K562 (cell line): ENCODE measurements around the gene PRICKLE2. TPM values are rescaled to one million over a fixed set of nuclear protein-coding genes. Genes with fewer than 3 reads are reported as not detected.

Experiments used
- ATAC-seq: fragments of 200-7000 bp; cut with Tn5 transposase; 3 replicates; pipeline ENCODE4 v1.9.1; 2020; ENCODE audit warnings: moderate library complexity
- BruUV-seq: library from RNA; stranded (reverse); fragments of 400-500 nt; replicated peaks from 2 replicates; lab custom pipeline; 2021; lab: Mats Ljungman, UMichigan
- CTCF ChIA-PET: fragments of 300-600 bp; formaldehyde crosslinking; extraction: SDS; loops from one replicate; lab custom pipeline; 2021; ENCODE audit warnings: low intra/inter-chr PET ratio; lab: Yijun Ruan, JAX
- POLR2A ChIA-PET: fragments of 300-600, 350-650 bp; sonication (Branson Sonifier 250); formaldehyde crosslinking; extraction: SDS; loops from one replicate; lab custom pipeline; 2021; ENCODE audit warnings: antibody characterized with exemption, inconsistent platforms; lab: Yijun Ruan, JAX
- DNase-seq, 4 experiments: peaks; one replicate each; pipeline versions ENCODE4 v3.0.0 to v3.0.0-alpha.2; 2011 to 2018; ENCODE audit warnings: low spot score in 3 of 4, mixed read lengths in 3 of 4; ENCODE audit errors: extremely low read depth in 1 of 4
- FAIRE-seq: peaks from 2 replicates; lab custom pipeline; 2011; peaks lifted over from hg19 to GRCh38; lab: Jason Lieb, UNC
- H2AFZ ChIP-seq: 2 replicates; pipeline ENCODE4 v1.6.0; 2011; ENCODE audit warnings: low read depth, low read length, control low read depth, inconsistent platforms
- H3K27ac ChIP-seq: fragments of 200-600 bp; 3 replicates; pipeline ENCODE4 v1.8.0; 2011; ENCODE audit warnings: low read depth, mild to moderate bottlenecking, control low read depth, inconsistent platforms, low read length, moderate library complexity, mixed read lengths; ENCODE audit errors: extremely low read depth
- H3K27me3 ChIP-seq, 2 experiments: fragments of 300-600 bp in 1 of 2; 2 replicates in 1 of 2; 3 replicates in 1 of 2; pipeline versions ENCODE4 v1.6.0 to v1.8.0; 2011; ENCODE audit warnings: inconsistent platforms in 2 of 2, low read length in 2 of 2, mild to moderate bottlenecking in 1 of 2, mixed read lengths in 1 of 2, moderate library complexity in 1 of 2; ENCODE audit not compliant: control insufficient read depth in 2 of 2, insufficient read depth in 2 of 2
- H3K36me3 ChIP-seq: fragments of 300-600 bp; 3 replicates; pipeline ENCODE4 v1.8.0; 2011; ENCODE audit warnings: mild to moderate bottlenecking, low read length, inconsistent platforms; ENCODE audit not compliant: control insufficient read depth, insufficient read depth
- H3K4me1 ChIP-seq, 2 experiments: fragments of 200-600 bp in 1 of 2; replicated peaks in 1 of 2; 2 replicates in 1 of 2; 3 replicates in 1 of 2; pipeline versions ENCODE4 v1.5.1 to v1.8.0; 2011; ENCODE audit warnings: inconsistent platforms in 2 of 2, low read length in 2 of 2, mild to moderate bottlenecking in 1 of 2, mixed read lengths in 1 of 2, moderate library complexity in 1 of 2; ENCODE audit not compliant: control insufficient read depth in 2 of 2, insufficient read depth in 2 of 2
- H3K4me2 ChIP-seq: 2 replicates; pipeline ENCODE4 v1.6.1; 2011; ENCODE audit warnings: low read length, control low read depth, inconsistent platforms, mixed read lengths; ENCODE audit not compliant: insufficient read depth
- H3K4me3 ChIP-seq: fragments of 200-600 bp; sonication (generic), shearing (Covaris generic); 2 replicates; pipeline ENCODE4 v1.5.1; 2016; ENCODE audit warnings: control low read depth, inconsistent platforms
- H3K79me2 ChIP-seq: fragments of 200-600 bp; 3 replicates; pipeline ENCODE4 v1.8.0; 2011; ENCODE audit warnings: low read length, inconsistent platforms; ENCODE audit not compliant: control insufficient read depth, insufficient read depth
- H3K9ac ChIP-seq, 2 experiments: 2 replicates each; pipeline versions ENCODE4 v1.6.0 to v1.6.1; 2011; ENCODE audit warnings: low read depth in 2 of 2, low read length in 2 of 2, control low read depth in 1 of 2, inconsistent platforms in 1 of 2, mild to moderate bottlenecking in 1 of 2, mixed read lengths in 1 of 2; ENCODE audit not compliant: insufficient read depth in 1 of 2
- H3K9me1 ChIP-seq: one replicate; pipeline ENCODE4 v1.6.0; 2011; ENCODE audit warnings: inconsistent platforms, mild to moderate bottlenecking, low read length, moderate library complexity; ENCODE audit not compliant: control insufficient read depth, insufficient read depth
- H3K9me3 ChIP-seq: replicated peaks from 2 replicates; pipeline ENCODE4 v1.5.1; 2011; ENCODE audit warnings: low read depth, low read length, inconsistent platforms; ENCODE audit not compliant: control insufficient read depth, insufficient read depth
- H4K20me1 ChIP-seq: replicated peaks from 2 replicates; pipeline ENCODE4 v1.6.1; 2011; ENCODE audit warnings: low read length, inconsistent platforms, mixed read lengths; ENCODE audit not compliant: control insufficient read depth, insufficient read depth
- NR2C2 ChIP-seq, 2 experiments: fragments of 200-800 bp in 1 of 2; sonication (Bioruptor generic) in 1 of 2; sonication (generic) in 1 of 2; formaldehyde crosslinking in 1 of 2; IDR thresholded peaks; 2 replicates each; pipeline versions ENCODE4 v1.6.1 to v1.8.0; 2016 to 2022; ENCODE audit warnings: mild to moderate bottlenecking in 1 of 2, missing compliant biosample characterization in 1 of 2, missing genetic modification characterization in 1 of 2, missing genetic modification reagents in 1 of 2
- PHB2 ChIP-seq: fragments of 450-650 bp; IDR thresholded peaks from 2 replicates; pipeline ENCODE4 v1.6.1; 2017; ENCODE audit warnings: low read depth
- POU5F1 ChIP-seq: fragments of 150-350 bp; IDR thresholded peaks from 2 replicates; pipeline ENCODE4 v1.6.1; 2014; ENCODE audit warnings: borderline replicate concordance, low read length, low read depth, mild to moderate bottlenecking; ENCODE audit not compliant: partially characterized antibody
- SIN3A ChIP-seq, 2 experiments: fragments of 150-350 bp in 1 of 2; IDR thresholded peaks; 2 replicates each; pipeline ENCODE4 v1.6.1; 2011 to 2016; ENCODE audit warnings: borderline replicate concordance in 2 of 2, low read depth in 2 of 2, low read length in 2 of 2, mild to moderate bottlenecking in 2 of 2, moderate library complexity in 2 of 2; ENCODE audit not compliant: control insufficient read depth in 1 of 2
- ZBTB11 ChIP-seq, 3 experiments: fragments of 200-800 bp in 1 of 3; fragments of 250-450 bp in 1 of 3; fragments of 450-650 bp in 1 of 3; sonication (Bioruptor Pico) in 1 of 3; sonication (Bioruptor generic) in 1 of 3; formaldehyde crosslinking in 1 of 3; IDR thresholded peaks; 2 replicates each; pipeline versions ENCODE4 v1.6.1 to v1.8.0; 2016 to 2022; ENCODE audit warnings: mild to moderate bottlenecking in 2 of 3, missing genetic modification characterization in 2 of 3, missing compliant biosample characterization in 1 of 3, moderate library complexity in 1 of 3
- ZZZ3 ChIP-seq: fragments of 450-650 bp; IDR thresholded peaks from 2 replicates; pipeline ENCODE4 v1.6.1; 2016; ENCODE audit warnings: antibody characterized with exemption, mild to moderate bottlenecking, moderate library complexity
- WGBS: fragments of 100-300 bp; shearing (Covaris generic); methylation state at CpG from one replicate; pipeline ENCODE4 v1.1.6; 2016; ENCODE audit warnings: low coverage, mixed read lengths; ENCODE audit not compliant: insufficient coverage; ENCODE audit errors: missing lambda C conversion rate; 5-methylcytosine and 5-hydroxymethylcytosine counted together
- in situ Hi-C: fragments of 300-500 bp; cut with MboI; formaldehyde crosslinking; loops from 4 replicates; pipeline ENCODE4 v1.15.0; 2018; ENCODE audit warnings: inconsistent platforms, mixed read lengths
- intact Hi-C: fragments of 100-400 bp; cut with micrococcal nuclease; formaldehyde crosslinking; loops from 2 replicates; pipeline ENCODE4 v1.14.2; 2022
- polyA plus RNA-seq, 8 experiments: library from polyadenylated mRNA; depleted of rRNA in 4 of 8; stranded (reverse) in 5 of 8; unstranded in 3 of 8; fragments of >200 nt; fragmentation: Nextera tagmentation in 2 of 8; fragmentation: Illumina TruSeq in 1 of 8; extraction: Ambion mirVana in 2 of 8; extraction: Trizol in 1 of 8; gene quantifications; 2 replicates each; pipeline versions ENCODE4 v1.2.1 to v1.2.3, GENCODE V29; 2011 to 2014; ENCODE audit warnings: inconsistent platforms in 1 of 8, missing spikeins in 1 of 8
- total RNA-seq, 7 experiments: library from RNA; depleted of rRNA in 6 of 7; stranded (reverse); fragments of >200 nt in 6 of 7; fragmentation: Illumina TruSeq in 2 of 7; extraction: Trizol in 2 of 7; gene quantifications; 2 replicates each; pipeline versions ENCODE4 v1.2.1 to v1.2.3, GENCODE V29; 2011 to 2021; ENCODE audit warnings: low replicate concordance in 1 of 7

PRICKLE2 gene
- total and polyA plus RNA-seq, 9 of the 15 experiments (the other 6 are each of a cell fraction or from before 2014, with no cell fraction given): 0.07 to 0.09 TPM; not detected in 7

- ChIA-PET CTCF (no interaction called here), POLR2A (no interaction called here)
- Histone ChIP-seq H3K4me3 (no peak overlapping the region), H3K9ac (no peak overlapping the region), H4K20me1 (no peaks in the 10 kb centered on the region), H3K27me3 (peaks cover 0 to 14% of the 10 kb centered on the region in 2 experiments; a peak in 2 of 5 replicates), H3K9me1 (no peaks in the 10 kb centered on the region), H3K4me2 (no peak overlapping the region)
- intact Hi-C loops: no loop called here
- no TSS peak for BruUV-seq
- WGBS: 0% methylated on average over 1 of the region's 2 CpGs
- no peak for TF ChIP-seq ZZZ3
- TF ChIP-seq SIN3A (IDR thresholded peaks at IDR 0.05; ENCODE audit: borderline replicate concordance in 2 of 2, control insufficient read depth in 1 of 2, low read depth in 2 of 2, low read length in 2 of 2): no peak
- no peak for TF ChIP-seq NR2C2 (CRISPR knock-in tag; IDR thresholded peaks at IDR 0.05)
- TF ChIP-seq NR2C2 (tag; IDR thresholded peaks at IDR 0.05): no peak
- no peak for TF ChIP-seq PHB2
- TF ChIP-seq ZBTB11 (CRISPR knock-in tag; IDR thresholded peaks at IDR 0.05): peak in 1 of 3 experiments; percentile 2; a peak in 1 of 6 replicates
- no peak for TF ChIP-seq POU5F1
- TF ChIP-seq, all 486 proteins: peak for 1
- in situ Hi-C loops: no loop called here
- Histone ChIP-seq H3K27ac (no peak overlapping the region), H3K4me1 (no peaks in the 10 kb centered on the region), H3K9me3 (no peaks in the 10 kb centered on the region), H2AFZ (no peak overlapping the region), H3K36me3 (no peaks in the 10 kb centered on the region), H3K79me2 (no peaks in the 10 kb centered on the region)
- DNase-seq (no peak), ATAC-seq (no peak), FAIRE-seq (no peak)
Measured at GRCh38 chr3:64103131-64103530, 122.1 kb downstream of the PRICKLE2 start.
